Stomach smooth muscle (tissue), 2 donors: ENCODE measurements around the gene FAF1.
A peak's percentile ranks its signal among the peaks of the same experiment; 100 is the strongest.

Experiments used
- H3K27ac ChIP-seq: one replicate; pipeline ENCODE4 v1.7.0; 2013; ENCODE audit warnings: mild to moderate bottlenecking, low read length, inconsistent platforms
- H3K27me3 ChIP-seq, 2 donors: one replicate each; pipeline ENCODE4 v1.7.0; 2013; ENCODE audit warnings: low read length in 2 of 2; ENCODE audit not compliant: insufficient read depth in 2 of 2, control insufficient read depth in 1 of 2
- H3K36me3 ChIP-seq, 2 donors: one replicate each; pipeline ENCODE4 v1.7.0; 2013; ENCODE audit warnings: low read length in 2 of 2; ENCODE audit not compliant: control insufficient read depth in 2 of 2, insufficient read depth in 2 of 2
- H3K4me1 ChIP-seq: one replicate; pipeline ENCODE4 v1.7.0; 2013; ENCODE audit warnings: low read length; ENCODE audit not compliant: control insufficient read depth, insufficient read depth
- H3K4me3 ChIP-seq, 2 donors: one replicate each; pipeline ENCODE4 v1.7.0; 2013; ENCODE audit warnings: low read length in 2 of 2
- H3K9ac ChIP-seq, 2 donors: one replicate each; pipeline ENCODE4 v1.7.0; 2013; ENCODE audit warnings: low read length in 2 of 2, mild to moderate bottlenecking in 1 of 2
- H3K9me3 ChIP-seq, 2 donors: one replicate each; pipeline ENCODE4 v1.7.0; 2013; ENCODE audit warnings: low read length in 2 of 2; ENCODE audit not compliant: control insufficient read depth in 2 of 2
- donor health status: healthy.
- donor health status: Pancreatic carcinoma.

FAF1 gene

GRCh38 chr1:50971748-50972305, 11.8 kb upstream of the FAF1 start:
- Histone ChIP-seq H3K9ac (peak overlapping the region; percentile 6 to 14), H3K9me3 (no peaks in the 10 kb centered on the region), H3K36me3 (no peaks in the 10 kb centered on the region), H3K4me1 (peaks cover 17% of the 10 kb centered on the region), H3K4me3 (peak overlapping the region in 1 of 2 donors; percentile 97), H3K27me3 (peaks cover 0 to 2% of the 10 kb centered on the region in 2 donors), H3K27ac (no peak overlapping the region)

- Histone ChIP-seq H3K9ac (peak overlapping the region; percentile 83 to 84), H3K4me3 (peak overlapping the region; percentile 68 to 97), H3K27ac (peak overlapping the region; percentile 92), H3K36me3 (no peaks in the 10 kb centered on the region), H3K4me1 (peaks cover 17% of the 10 kb centered on the region), H3K27me3 (no peaks in the 10 kb centered on the region), H3K9me3 (no peaks in the 10 kb centered on the region)
These were observed 11.0 kb upstream of the FAF1 start for GRCh38 chr1:50970931-50971582.

- H3K4me3 ChIP-seq: peak overlapping the region; percentile 68 to 97
- H3K27me3 ChIP-seq: no peaks in the 10 kb centered on the region
- no peaks in the 10 kb centered on the region for H3K36me3 ChIP-seq
- H3K9ac ChIP-seq: peak overlapping the region; percentile 83 to 84
- H3K27ac ChIP-seq: peak overlapping the region; percentile 92
- no peaks in the 10 kb centered on the region for H3K9me3 ChIP-seq
- H3K4me1 ChIP-seq: peaks cover 17% of the 10 kb centered on the region
These were observed 10.4 kb upstream of the FAF1 start for GRCh38 chr1:50970509-50970887.

- peaks cover 17% of the 10 kb centered on the region for H3K4me1 ChIP-seq
These were observed 9.8 kb upstream of the FAF1 start, which contains the start of gene CDKN2C for GRCh38 chr1:50969611-50970508. TSS of gene CDKN2C (plus strand) at chr1:50970245. CDS start at chr1:50970369, 124 bp downstream.

GRCh38 chr1:50968821-50969610, 8.9 kb upstream of the FAF1 start:
- Histone ChIP-seq H3K9me3 (no peaks in the 10 kb centered on the region), H3K27me3 (no peaks in the 10 kb centered on the region), H3K36me3 (no peaks in the 10 kb centered on the region), H3K4me3 (peak overlapping the region; percentile 68 to 97), H3K4me1 (peaks cover 17% of the 10 kb centered on the region), H3K9ac (peak overlapping the region; percentile 83 to 84), H3K27ac (peak overlapping the region; percentile 92)

More at GRCh38 chr1:50969611-50970508, 9.8 kb upstream of the FAF1 start, which contains the start of gene CDKN2C:
- no peaks in the 10 kb centered on the region for H3K27me3 ChIP-seq
- H3K4me3 ChIP-seq: peak within 1 kb of the TSS; percentile 68 to 97
- no peaks in the 10 kb centered on the region for H3K9me3 ChIP-seq
- no peaks in the 10 kb centered on the region for H3K36me3 ChIP-seq
- H3K9ac ChIP-seq: peak within 1 kb of the TSS; percentile 83 to 84
- peak within 1 kb of the TSS; percentile 92 for H3K27ac ChIP-seq

GRCh38 chr1:50968158-50968820, 8.2 kb upstream of the FAF1 start:
- Histone ChIP-seq H3K4me1 (peaks cover 17% of the 10 kb centered on the region), H3K9me3 (no peaks in the 10 kb centered on the region), H3K36me3 (no peaks in the 10 kb centered on the region), H3K9ac (peak overlapping the region; percentile 83 to 90), H3K27ac (peak overlapping the region; percentile 92), H3K4me3 (peak overlapping the region; percentile 68 to 97), H3K27me3 (no peaks in the 10 kb centered on the region)

GRCh38 chr1:50967416-50968157, 7.5 kb upstream of the FAF1 start:
- peak overlapping the region; percentile 92 for H3K27ac ChIP-seq
- peak overlapping the region; percentile 83 to 90 for H3K9ac ChIP-seq
- H3K36me3 ChIP-seq: no peaks in the 10 kb centered on the region
- H3K9me3 ChIP-seq: no peaks in the 10 kb centered on the region
- H3K4me3 ChIP-seq: peak overlapping the region; percentile 68 to 97
- H3K27me3 ChIP-seq: no peaks in the 10 kb centered on the region
- peaks cover 17% of the 10 kb centered on the region for H3K4me1 ChIP-seq

- H3K9ac ChIP-seq: peak overlapping the region; percentile 43 to 83
These were observed 6.9 kb upstream of the FAF1 start for GRCh38 chr1:50966991-50967390.

GRCh38 chr1:50964863-50965262, 4.8 kb upstream of the FAF1 start:
- Histone ChIP-seq H3K27ac (no peak overlapping the region), H3K27me3 (no peaks in the 10 kb centered on the region), H3K9me3 (no peaks in the 10 kb centered on the region), H3K9ac (no peak overlapping the region), H3K4me1 (peaks cover 17% of the 10 kb centered on the region), H3K4me3 (no peak overlapping the region), H3K36me3 (no peaks in the 10 kb centered on the region)

More at GRCh38 chr1:50966991-50967390, 6.9 kb upstream of the FAF1 start:
- no peaks in the 10 kb centered on the region for H3K9me3 ChIP-seq
- H3K36me3 ChIP-seq: no peaks in the 10 kb centered on the region
- H3K27ac ChIP-seq: peak overlapping the region; percentile 92
- H3K4me3 ChIP-seq: peak overlapping the region; percentile 68 to 97
- no peaks in the 10 kb centered on the region for H3K27me3 ChIP-seq
- H3K4me1 ChIP-seq: peaks cover 17% of the 10 kb centered on the region
